ENCODE results near the gene C4orf54. TPM values are rescaled to one million over a fixed set of nuclear protein-coding genes. Genes with fewer than 3 reads are reported as not detected.

The C4orf54 gene
- total RNA-seq, 1 experiment from 2014 or later, result not detected

- no peak overlapping the region for H2AFZ ChIP-seq (ENCODE audit: low read length)
- no peaks in the 10 kb centered on the region for H3K79me1 ChIP-seq (ENCODE audit: insufficient read depth, low read depth, low read length, poor library complexity, severe bottlenecking)
- WGBS (ENCODE audit: extremely low coverage, insufficient read length, low lambda C conversion rate), result no CpG with 5 or more reads among the region's 1 CpG
- H4K20me1 ChIP-seq (ENCODE audit: control insufficient read depth, insufficient read depth, insufficient read length), result no peaks in the 10 kb centered on the region
- no peak overlapping the region for H3K27ac Mint-ChIP-seq
- no peak overlapping the region for H3T11ph ChIP-seq (ENCODE audit: low read length)
- no peaks in the 10 kb centered on the region for H3K23me2 ChIP-seq (ENCODE audit: insufficient read length, low read depth, low read length, poor library complexity, severe bottlenecking)
- no peak overlapping the region for H3K56ac ChIP-seq (ENCODE audit: insufficient read length, low read depth, low read length)
- H2BK15ac ChIP-seq (ENCODE audit: low read depth, low read length), result no peak overlapping the region
- no peaks in the 10 kb centered on the region for H3K36me3 Mint-ChIP-seq (ENCODE audit: insufficient read depth in 1 of 3, low read depth in 3 of 3)
- H4K5ac ChIP-seq (ENCODE audit: insufficient read length, low read depth, low read length), result no peak overlapping the region
- H2AK5ac ChIP-seq (ENCODE audit: insufficient read length, low read length), result no peak overlapping the region
- peaks cover 24 to 34% of the 10 kb centered on the region in 2 experiments for H3K4me1 Mint-ChIP-seq
- TF ChIP-seq CTCF (conservative IDR thresholded peaks at IDR 0.05), result no peak
- H4K8ac ChIP-seq (replicated peaks; ENCODE audit: insufficient read length, low read depth, low read length), result no peak overlapping the region
- H3K27ac ChIP-seq (ENCODE audit: insufficient read length, low read depth, low read length), result no peak overlapping the region
- H3K9ac ChIP-seq (ENCODE audit: extremely low read depth, insufficient read length, low read length), result no peak overlapping the region
- peaks cover 74% of the 10 kb centered on the region for H3K27me3 Mint-ChIP-seq (ENCODE audit: low read depth)
- H3K9me3 ChIP-seq (ENCODE audit: control insufficient read depth, low read depth, low read length), result no peaks in the 10 kb centered on the region
- H3K79me2 ChIP-seq (ENCODE audit: insufficient read depth, low read length), result no peaks in the 10 kb centered on the region
- no peak overlapping the region for H3K4ac ChIP-seq (ENCODE audit: low read depth, low read length)
- peaks cover 5% of the 10 kb centered on the region; the same call in 1 of the 2 replicates for H3K4me1 ChIP-seq (ENCODE audit: insufficient read depth, low read length)
- no peak overlapping the region for H3K14ac ChIP-seq (ENCODE audit: insufficient read depth, low read length)
- peaks cover 3% of the 10 kb centered on the region; the same call in 1 of the 2 replicates for H3K27me3 ChIP-seq (ENCODE audit: insufficient read depth, low read length)
- H3K9me3 Mint-ChIP-seq, result no peaks in the 10 kb centered on the region; a peak in 1 of 5 replicates
- DNase-seq, result no peak
- H2BK12ac ChIP-seq (ENCODE audit: insufficient read length, low read depth, low read length), result no peak overlapping the region
- no peak overlapping the region for H3K23ac ChIP-seq (ENCODE audit: insufficient read length, low read depth, low read length)
- no peak overlapping the region for H3K18ac ChIP-seq (ENCODE audit: insufficient read length, low read depth, low read length)
- H3K4me2 ChIP-seq (ENCODE audit: insufficient read depth, insufficient read length, low read length), result no peak overlapping the region
- H4K91ac ChIP-seq (ENCODE audit: insufficient read length, low read depth, low read length), result no peak overlapping the region
- no peak overlapping the region for H2BK20ac ChIP-seq (ENCODE audit: low read depth, low read length, poor library complexity, severe bottlenecking)
- no peak overlapping the region for H2BK5ac ChIP-seq (ENCODE audit: insufficient read length, low read length)
- H2BK120ac ChIP-seq (ENCODE audit: low read depth, low read length, poor library complexity, severe bottlenecking), result no peak overlapping the region
- H3K4me3 Mint-ChIP-seq, result no peak overlapping the region
Measured at GRCh38 chr4:99648321-99648720, 9.3 kb downstream of the C4orf54 start.

Data from H9 (cell line).